ENCODE measurements around the gene FEM1A. TPM values are rescaled to one million over a fixed set of nuclear protein-coding genes. Genes with fewer than 3 reads are reported as not detected.

FEM1A gene
- total and polyA plus RNA-seq, 10 of the 15 experiments (the other 5 are each of a cell fraction or from before 2014, with no cell fraction given) = 0.27 to 17.4 (median 3.8) TPM

GRCh38 chr19:4801085-4801619 is 9.6 kb downstream of the FEM1A start:
- H3K79me2 ChIP-seq (ENCODE audit: control insufficient read depth, insufficient read depth, low read length) = no peaks in the 10 kb centered on the region
- no peak overlapping the region for H2AFZ ChIP-seq (ENCODE audit: control insufficient read depth, low read depth, low read length)
- intact Hi-C loops (cut with micrococcal nuclease; ENCODE audit: unreplicated experiment) (no loop called here), in situ Hi-C loops (cut with MboI) (no loop called here)
- WGBS (ENCODE audit: insufficient coverage, insufficient replicate concordance, low lambda C conversion rate, missing lambda C conversion rate) = 86% methylated on average over 3 of the region's 3 CpGs
- BruUV-seq (replicated peaks) = no TSS peak
- ATAC-seq (no peak), DNase-seq (ENCODE audit: low read depth, low spot score) (no peak), FAIRE-seq (no peak)
- no peaks in the 10 kb centered on the region for H3K9me3 ChIP-seq (replicated peaks; ENCODE audit: control insufficient read depth, insufficient read depth, low read length)
- H3K27me3 ChIP-seq (replicated peaks in 1 of 2; ENCODE audit: control insufficient read depth in 2 of 2, insufficient read depth in 2 of 2, low read length in 1 of 2) = no peaks in the 10 kb centered on the region
- H4K20me1 ChIP-seq (ENCODE audit: control insufficient read depth, insufficient read depth) = no peaks in the 10 kb centered on the region
- no peak overlapping the region for H3K4me2 ChIP-seq (ENCODE audit: control insufficient read depth, insufficient read depth)
- ChIA-PET RAD21 (ENCODE audit: unreplicated experiment) (interaction anchor here (1.4 kb wide), 1 partner anchor 9 kb away, joined by 3 read pairs; no protein-coding TSS in a partner anchor), SMC1A (ENCODE audit: uncharacterized antibody, unreplicated experiment) (interaction anchor here (0.6 to 1.2 kb wide), 3 partner anchors 10 to 104 kb away, joined by 3 to 5 read pairs (median 3); no protein-coding TSS in a partner anchor), POLR2A (interaction anchor here (0.5 kb wide), 1 partner anchor 10 kb away, joined by 6 read pairs; no protein-coding TSS in a partner anchor), CTCF (interaction anchor here (0.5 to 1.9 kb wide), 4 partner anchors 8 to 167 kb away, joined by 3 to 9 read pairs (median 4); no protein-coding TSS in a partner anchor)
- no peak overlapping the region for H3K4me3 ChIP-seq
- H3K9ac ChIP-seq (ENCODE audit: control insufficient read depth, insufficient read depth, low read length) = no peak overlapping the region
- TF ChIP-seq, protein P1, sequence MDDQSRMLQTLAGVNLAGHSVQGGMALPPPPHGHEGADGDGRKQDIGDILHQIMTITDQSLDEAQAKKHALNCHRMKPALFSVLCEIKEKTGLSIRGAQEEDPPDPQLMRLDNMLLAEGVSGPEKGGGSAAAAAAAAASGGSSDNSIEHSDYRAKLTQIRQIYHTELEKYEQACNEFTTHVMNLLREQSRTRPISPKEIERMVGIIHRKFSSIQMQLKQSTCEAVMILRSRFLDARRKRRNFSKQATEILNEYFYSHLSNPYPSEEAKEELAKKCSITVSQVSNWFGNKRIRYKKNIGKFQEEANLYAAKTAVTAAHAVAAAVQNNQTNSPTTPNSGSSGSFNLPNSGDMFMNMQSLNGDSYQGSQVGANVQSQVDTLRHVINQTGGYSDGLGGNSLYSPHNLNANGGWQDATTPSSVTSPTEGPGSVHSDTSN (IDR thresholded peaks at IDR 0.05; ENCODE audit: insufficient replicate concordance, low read depth, low read length) = no peak
- TF ChIP-seq ZNF217 (IDR thresholded peaks at IDR 0.05) (no peak), IKZF2 (IDR thresholded peaks at IDR 0.05) (no peak), ETV6 (conservative IDR thresholded peaks at IDR 0.05 in 1 of 2, IDR thresholded peaks at IDR 0.05 in 1 of 2; ENCODE audit: borderline replicate concordance in 1 of 2, low read depth in 1 of 2) (no peak), POLR2AphosphoS5 (IDR thresholded peaks at IDR 0.05; ENCODE audit: low read length) (no peak), KLF5 (IDR thresholded peaks at IDR 0.05; ENCODE audit: partially characterized antibody) (no peak), MEF2A (IDR thresholded peaks at IDR 0.05; ENCODE audit: insufficient read depth, low read depth, low read length) (no peak), MYB (IDR thresholded peaks at IDR 0.05; ENCODE audit: borderline replicate concordance, low read depth, low read length) (no peak), CBFB (IDR thresholded peaks at IDR 0.05; ENCODE audit: low read depth) (no peak), POLR2A (IDR thresholded peaks at IDR 0.05; ENCODE audit: low read depth, low read length) (no peak), NKRF (conservative IDR thresholded peaks at IDR 0.05) (no peak), TCF12 (IDR thresholded peaks at IDR 0.05; ENCODE audit: low read depth, low read length) (no peak), CHD2 (IDR thresholded peaks at IDR 0.05; ENCODE audit: borderline replicate concordance, low read depth, low read length) (no peak), TAF1 (IDR thresholded peaks at IDR 0.05; ENCODE audit: borderline replicate concordance, low read depth, low read length) (no peak), STAT1 (conservative IDR thresholded peaks at IDR 0.05) (no peak)
- TF ChIP-seq, protein P2, sequence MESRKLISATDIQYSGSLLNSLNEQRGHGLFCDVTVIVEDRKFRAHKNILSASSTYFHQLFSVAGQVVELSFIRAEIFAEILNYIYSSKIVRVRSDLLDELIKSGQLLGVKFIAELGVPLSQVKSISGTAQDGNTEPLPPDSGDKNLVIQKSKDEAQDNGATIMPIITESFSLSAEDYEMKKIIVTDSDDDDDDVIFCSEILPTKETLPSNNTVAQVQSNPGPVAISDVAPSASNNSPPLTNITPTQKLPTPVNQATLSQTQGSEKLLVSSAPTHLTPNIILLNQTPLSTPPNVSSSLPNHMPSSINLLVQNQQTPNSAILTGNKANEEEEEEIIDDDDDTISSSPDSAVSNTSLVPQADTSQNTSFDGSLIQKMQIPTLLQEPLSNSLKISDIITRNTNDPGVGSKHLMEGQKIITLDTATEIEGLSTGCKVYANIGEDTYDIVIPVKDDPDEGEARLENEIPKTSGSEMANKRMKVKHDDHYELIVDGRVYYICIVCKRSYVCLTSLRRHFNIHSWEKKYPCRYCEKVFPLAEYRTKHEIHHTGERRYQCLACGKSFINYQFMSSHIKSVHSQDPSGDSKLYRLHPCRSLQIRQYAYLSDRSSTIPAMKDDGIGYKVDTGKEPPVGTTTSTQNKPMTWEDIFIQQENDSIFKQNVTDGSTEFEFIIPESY (IDR thresholded peaks at IDR 0.05) = no peak
- no peaks in the 10 kb centered on the region for H3K4me1 ChIP-seq (ENCODE audit: control insufficient read depth, insufficient read depth, low read length)
- peaks cover 0 to 6% of the 10 kb centered on the region in 2 experiments; a peak in 3 of 4 replicates for H3K36me3 ChIP-seq (ENCODE audit: control insufficient read depth in 2 of 2, insufficient read depth in 2 of 2, low read length in 1 of 2)
- H3K27ac ChIP-seq (ENCODE audit: control insufficient read depth, insufficient read depth) = no peak overlapping the region

Measured in GM12878 (cell line).